Gastroesophageal sphincter (tissue), 3 donors: ENCODE data around the gene ATF7IP2.

Experiments used
- CTCF ChIP-seq, 4 experiments: fragments of 200-600 bp in 2 of 4; fragments of 450-650 bp in 2 of 4; sonication (generic) in 1 of 4; IDR thresholded peaks; one replicate each; pipeline ENCODE4 v1.5.1; 2017 to 2019; ENCODE audit warnings: antibody characterized with exemption in 4 of 4, mild to moderate bottlenecking in 2 of 4, moderate library complexity in 2 of 4
- EP300 ChIP-seq: sonication (generic); formaldehyde crosslinking; IDR thresholded peaks from one replicate; pipeline ENCODE4 v1.6.1; 2017; ENCODE audit warnings: antibody characterized with exemption, mild to moderate bottlenecking
- POLR2A ChIP-seq, 2 donors: fragments of 450-650 bp; IDR thresholded peaks; one replicate each; pipeline ENCODE4 v1.6.1; 2017; ENCODE audit warnings: antibody characterized with exemption in 2 of 2, mild to moderate bottlenecking in 2 of 2, moderate library complexity in 1 of 2
- POLR2AphosphoS5 ChIP-seq: sonication (generic); formaldehyde crosslinking; IDR thresholded peaks from one replicate; pipeline ENCODE4 v1.6.1; 2017; ENCODE audit warnings: antibody characterized with exemption

- TF ChIP-seq POLR2AphosphoS5 (no peak), POLR2A (IDR thresholded peaks at IDR 0.05) (no peak), CTCF (IDR thresholded peaks at IDR 0.05) (no peak), EP300 (no peak)
These were observed 45.8 kb upstream of the ATF7IP2 start for GRCh38 chr16:10339777-10340732.
